NCI-H1436 (cell line): Measurements from ENCODE around the gene PRKCA.
"Not testable (repeated sequence)": the region's sequence is repeated elsewhere in the genome, so short reads cannot be mapped to it uniquely, and the experiment has no call there.

Source experiments
- DNase-seq: peaks from one replicate; lab custom pipeline; 2025; lab: John Stamatoyannopoulos, UW

PRKCA gene

GRCh38 chr17:66466106-66466820, 163.8 kb downstream of the PRKCA start:
- DNase-seq = no peak

- no peak for DNase-seq
Measured at GRCh38 chr17:66466840-66467367, 164.5 kb downstream of the PRKCA start.

DNA sequence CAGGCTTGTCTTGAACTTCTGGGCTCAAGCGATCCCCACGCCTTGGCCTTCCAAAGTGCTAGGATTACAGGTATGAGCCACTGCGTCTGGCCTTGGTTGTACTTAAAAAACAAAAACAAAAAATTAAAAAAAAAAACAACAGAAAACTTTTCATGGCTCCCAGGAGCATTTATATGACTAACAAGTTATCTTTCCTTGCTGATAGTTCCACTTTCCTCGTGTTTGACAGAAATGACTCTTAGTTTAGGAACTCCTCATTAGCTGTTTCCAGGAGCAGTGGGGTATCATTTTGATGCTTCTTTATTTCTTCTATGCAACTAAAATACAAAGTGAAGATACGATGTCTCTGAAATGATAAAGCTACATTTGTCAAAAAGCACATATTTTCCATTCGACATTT, 165.4 kb downstream of the PRKCA start:
- DNase-seq = no peak

DNA sequence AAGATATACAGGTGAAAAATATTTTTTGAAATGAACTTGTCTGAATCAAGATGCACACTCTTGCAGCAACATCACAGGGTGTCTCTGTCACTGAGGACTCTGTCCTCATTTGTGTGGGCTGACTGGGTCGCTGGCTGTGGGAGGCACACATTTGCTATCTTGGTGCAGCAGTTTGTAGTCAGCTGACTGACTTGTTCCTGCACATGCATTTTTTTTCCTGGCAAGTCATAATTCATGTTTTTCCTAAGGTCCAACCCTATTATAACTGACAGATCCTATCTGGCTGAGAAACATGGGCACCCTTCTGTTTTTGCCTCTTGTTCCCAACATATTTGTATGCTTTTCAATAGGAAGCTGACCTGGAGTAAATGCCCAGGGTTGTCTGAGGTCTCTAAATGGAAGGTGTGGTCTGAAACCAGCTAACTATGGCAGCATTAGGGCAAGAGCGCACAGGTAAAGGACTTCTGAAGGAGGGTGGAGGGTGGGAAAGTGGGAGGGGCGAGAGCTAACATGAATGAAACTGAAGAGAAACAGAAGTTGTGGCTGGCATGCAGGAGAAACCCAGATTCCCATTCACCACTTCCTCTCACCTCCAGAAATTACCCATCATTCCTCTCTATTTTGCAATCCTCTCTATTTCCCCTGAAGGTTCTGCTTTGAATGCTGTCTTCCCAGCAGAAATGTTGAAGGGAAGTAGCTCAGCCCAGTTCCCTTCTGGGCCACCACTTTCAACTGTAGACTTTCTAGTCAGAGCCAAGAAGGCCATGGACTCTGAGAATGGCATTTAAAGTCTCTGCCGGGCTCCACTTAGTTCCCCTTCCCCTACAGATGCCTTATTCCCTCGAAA, 166.1 kb downstream of the PRKCA start:
- DNase-seq = no peak

DNA sequence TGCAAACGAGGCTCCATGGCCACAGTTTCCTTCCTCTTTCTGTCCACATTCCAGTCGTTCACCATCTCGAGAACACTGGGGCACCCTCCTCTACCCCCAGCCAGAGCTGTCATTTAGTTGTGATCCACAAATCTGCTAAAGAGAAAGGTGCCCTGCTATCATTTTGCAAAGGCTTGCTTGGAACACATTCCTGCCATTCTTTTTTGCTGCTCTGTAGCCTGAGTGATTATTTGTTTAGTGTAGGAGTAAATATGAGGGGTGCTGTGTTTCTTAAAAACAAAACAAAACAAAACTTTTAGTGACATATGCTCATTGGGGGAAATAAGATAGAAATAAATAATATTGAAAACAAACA, 166.7 kb downstream of the PRKCA start:
- no peak for DNase-seq

DNA sequence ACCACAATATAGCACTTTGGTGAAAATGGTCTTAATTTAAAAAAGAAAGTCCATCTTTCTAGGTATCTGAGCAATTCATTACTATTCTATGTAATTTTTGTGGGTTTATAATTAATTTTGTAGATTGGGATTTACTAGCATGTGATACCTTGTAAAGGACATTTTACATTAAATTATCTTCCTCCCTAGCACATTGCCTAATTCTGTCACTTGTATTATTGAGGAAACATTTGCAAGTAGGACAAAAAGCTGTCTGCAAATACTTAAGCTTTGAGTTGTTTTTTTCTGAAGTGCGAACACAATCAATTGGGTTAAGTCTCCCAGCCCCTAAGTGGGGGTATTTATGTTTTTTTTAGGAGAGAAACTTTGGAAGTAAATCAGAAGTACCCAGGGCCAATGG, 167.0 kb downstream of the PRKCA start:
- DNase-seq = no peak

- no peak for DNase-seq
Measured at GRCh38 chr17:66469890-66470289, 167.5 kb downstream of the PRKCA start.

GRCh38 chr17:66472123-66472522, 169.7 kb downstream of the PRKCA start:
- no peak for DNase-seq

GRCh38 chr17:66474258-66474657, 171.8 kb downstream of the PRKCA start:
- DNase-seq = no peak

GRCh38 chr17:66474806-66475497, 172.5 kb downstream of the PRKCA start:
- DNase-seq = no peak

DNA sequence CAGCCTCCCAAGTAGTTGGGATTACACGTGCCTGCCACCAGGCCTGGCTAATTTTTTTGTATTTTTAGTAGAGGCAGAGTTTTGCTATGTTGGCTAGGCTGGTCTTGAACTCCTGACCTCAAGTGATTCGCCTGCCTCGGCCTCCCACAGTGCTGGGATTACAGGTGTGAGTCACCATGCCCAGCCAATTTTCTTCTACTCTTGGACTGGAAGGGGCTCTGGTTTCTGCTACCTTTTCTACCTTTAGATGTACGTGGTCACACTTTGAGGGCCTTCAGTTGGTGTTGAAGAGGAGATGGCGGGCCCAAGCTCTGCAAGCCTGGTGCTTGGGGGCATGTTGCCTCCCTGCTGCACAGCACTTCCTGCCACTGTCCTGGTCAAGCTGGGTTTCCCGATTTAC, 173.6 kb downstream of the PRKCA start:
- DNase-seq = no peak

- DNase-seq = no peak
Measured at GRCh38 chr17:66477615-66478283, 175.3 kb downstream of the PRKCA start.

DNA sequence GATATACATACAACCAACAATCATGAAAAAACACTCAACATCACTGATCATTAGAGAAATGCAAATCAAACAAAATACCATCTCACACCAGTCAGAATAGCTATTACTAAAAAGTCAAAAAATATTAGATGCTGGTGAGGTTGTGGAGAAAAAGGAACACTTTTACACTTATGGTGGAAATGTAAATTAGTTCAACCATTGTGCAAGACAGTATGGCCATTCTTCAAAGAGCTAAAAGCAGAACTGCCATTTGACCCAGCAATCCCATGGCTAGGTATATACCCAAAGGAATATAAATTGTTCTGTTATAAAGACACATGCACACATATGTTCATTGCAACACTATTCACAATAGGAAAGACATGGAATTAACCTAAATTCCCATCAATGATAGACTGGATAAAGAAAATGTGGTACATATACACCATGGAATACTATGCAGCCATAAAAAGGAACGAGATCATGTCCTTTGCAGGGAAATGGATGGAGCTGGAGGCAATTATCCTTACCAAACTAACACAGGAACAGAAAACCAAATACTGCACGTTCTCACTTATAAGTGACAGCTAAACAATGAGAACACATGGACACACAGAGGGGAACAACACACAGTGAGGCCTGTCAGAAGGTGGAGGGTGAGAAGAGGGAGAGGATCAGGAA, 176.9 kb downstream of the PRKCA start:
- DNase-seq = not testable (repeated sequence)

DNA sequence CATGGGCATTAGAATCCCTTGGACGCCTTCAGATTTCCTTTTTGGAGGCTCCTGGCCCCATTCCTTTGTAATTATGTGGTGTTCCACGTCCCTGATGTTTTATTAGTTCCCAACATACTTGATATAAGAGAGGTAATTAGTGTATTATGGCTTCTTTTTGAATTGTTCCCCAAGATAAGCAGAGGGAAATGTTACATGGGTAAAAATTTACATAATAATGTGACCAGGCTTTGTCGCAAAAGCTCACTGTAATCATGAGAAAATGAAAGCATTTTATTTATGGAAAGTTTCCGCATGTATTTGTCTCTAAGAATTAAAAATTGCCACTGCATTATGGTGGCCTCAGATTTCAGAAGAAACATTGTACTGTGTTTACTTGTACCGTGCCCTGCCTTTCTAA, 177.8 kb downstream of the PRKCA start:
- DNase-seq = no peak

- DNase-seq = no peak
Measured at GRCh38 chr17:66480802-66481201, 178.4 kb downstream of the PRKCA start.

DNA sequence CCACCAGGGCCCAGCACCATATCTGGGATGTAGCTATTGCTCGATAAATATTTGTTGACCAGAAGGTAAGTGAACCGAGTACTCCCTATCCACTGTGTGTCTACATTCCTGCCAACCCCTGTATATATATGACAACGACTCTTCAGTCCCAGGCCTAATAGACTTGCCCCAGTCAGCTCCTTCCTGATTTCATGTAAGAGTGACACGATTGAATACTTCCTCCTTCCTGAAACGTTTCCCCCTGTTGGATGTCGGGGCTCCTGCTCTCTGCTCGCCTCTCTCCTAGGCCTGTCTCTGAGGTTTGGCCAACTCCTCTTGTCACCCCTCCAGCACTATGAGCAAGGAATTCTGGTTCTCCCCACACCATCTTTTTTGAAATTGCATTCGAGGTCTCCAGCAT, 178.9 kb downstream of the PRKCA start:
- DNase-seq = no peak

- DNase-seq = no peak
Measured at GRCh38 chr17:66483906-66484305, 181.5 kb downstream of the PRKCA start.

DNA sequence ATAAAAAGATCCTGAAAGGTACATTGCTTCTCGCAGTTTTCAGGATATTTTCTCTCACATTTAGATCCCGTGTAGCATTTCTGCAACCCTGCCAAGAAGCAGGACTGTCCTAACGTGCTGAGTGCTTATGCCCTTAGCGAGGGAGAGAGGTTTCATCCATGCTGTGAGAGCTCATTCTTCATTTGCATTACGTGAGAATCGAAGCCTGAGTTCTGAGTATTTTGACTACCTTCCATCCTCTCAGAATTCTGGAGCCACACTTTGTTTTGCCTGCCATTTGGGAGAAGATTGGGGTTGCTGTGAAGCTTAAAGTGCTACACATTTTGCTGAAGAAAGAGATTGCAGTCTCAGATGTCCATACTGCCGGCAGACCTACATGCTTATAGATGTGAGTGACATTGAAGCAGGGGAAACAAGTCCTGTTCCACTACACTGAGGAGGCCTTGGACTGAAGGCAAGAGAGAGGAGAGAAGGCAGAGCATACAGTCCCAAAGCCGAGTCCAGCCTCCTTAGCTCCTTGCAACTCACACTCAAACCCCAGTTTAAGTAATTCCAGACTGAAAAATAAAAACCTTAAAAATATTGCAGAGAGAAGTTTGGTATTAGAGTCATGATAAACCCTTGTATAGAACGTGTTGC, 183.0 kb downstream of the PRKCA start:
- no peak for DNase-seq

GRCh38 chr17:66487121-66487520, 184.7 kb downstream of the PRKCA start:
- no peak for DNase-seq

- no peak for DNase-seq
Measured at GRCh38 chr17:66487981-66488468, 185.6 kb downstream of the PRKCA start.

DNA sequence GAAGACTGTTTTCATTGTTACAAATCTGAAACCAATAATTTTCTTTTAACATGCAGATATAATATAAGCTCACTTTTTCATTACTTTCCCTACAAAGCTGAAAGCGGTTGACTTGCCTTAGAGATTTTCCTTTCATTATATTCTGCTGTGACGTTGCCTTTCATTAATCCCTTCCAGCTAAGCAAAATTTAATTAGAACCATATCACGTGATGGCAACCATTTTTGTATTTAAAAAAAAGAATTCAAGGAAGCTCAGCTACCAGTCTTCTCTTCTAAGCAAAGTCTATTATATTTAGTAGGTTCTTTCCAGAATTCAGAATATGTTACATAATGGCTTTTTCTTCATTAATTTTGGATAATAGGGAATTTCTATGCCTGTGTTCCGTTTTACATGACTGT, 186.5 kb downstream of the PRKCA start:
- DNase-seq = no peak
